ENCODE data around the gene DIP2C.
"Not testable (repeated sequence)": the region's sequence is repeated elsewhere in the genome, so short reads cannot be mapped to it uniquely, and the experiment has no call there.

The DIP2C gene

GRCh38 chr10:692682-693351, 3.3 kb upstream of the DIP2C start:
- DNase-seq, result no peak

DNA sequence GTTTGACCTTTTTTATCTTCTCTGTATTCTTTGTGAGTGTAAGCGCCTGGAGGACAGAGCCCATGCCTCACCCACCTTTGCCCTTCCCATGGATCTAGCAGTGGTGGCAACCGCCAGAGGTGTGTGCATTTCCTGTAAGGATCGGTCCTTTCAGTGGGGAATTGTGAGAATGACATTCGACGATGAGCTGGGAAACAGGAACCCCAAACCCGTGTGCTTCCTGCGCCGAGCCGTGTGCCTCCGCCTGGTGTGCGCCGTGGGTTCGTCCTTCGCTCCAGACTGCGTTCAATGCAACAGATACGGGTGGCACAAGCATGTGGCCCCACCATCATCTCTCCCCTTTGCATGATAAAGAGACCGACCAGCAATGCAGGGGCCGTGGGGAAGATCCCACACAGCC, 1.7 kb upstream of the DIP2C start:
- DNase-seq, result no peak

- DNase-seq, result no peak
Observed at GRCh38 chr10:690372-691161, 1.1 kb upstream of the DIP2C start.

DNA sequence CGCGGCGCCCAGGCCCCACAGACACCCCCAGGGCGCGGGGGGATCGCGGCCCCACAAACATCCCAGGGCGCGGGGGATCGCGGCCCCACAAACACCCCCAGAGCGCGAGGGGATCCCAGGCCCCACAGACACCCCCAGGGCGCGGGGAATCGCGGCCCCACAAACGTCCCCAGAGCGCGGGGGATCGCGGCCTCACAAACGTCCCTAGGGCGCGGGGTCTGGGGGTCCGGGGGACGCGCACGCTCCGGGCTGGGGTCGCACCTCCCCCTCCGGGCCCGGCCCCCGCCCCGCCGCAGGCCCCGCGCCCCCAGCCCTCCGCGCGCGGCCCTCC, 382 bp downstream of the DIP2C start:
- DNase-seq, result no peak

DNA sequence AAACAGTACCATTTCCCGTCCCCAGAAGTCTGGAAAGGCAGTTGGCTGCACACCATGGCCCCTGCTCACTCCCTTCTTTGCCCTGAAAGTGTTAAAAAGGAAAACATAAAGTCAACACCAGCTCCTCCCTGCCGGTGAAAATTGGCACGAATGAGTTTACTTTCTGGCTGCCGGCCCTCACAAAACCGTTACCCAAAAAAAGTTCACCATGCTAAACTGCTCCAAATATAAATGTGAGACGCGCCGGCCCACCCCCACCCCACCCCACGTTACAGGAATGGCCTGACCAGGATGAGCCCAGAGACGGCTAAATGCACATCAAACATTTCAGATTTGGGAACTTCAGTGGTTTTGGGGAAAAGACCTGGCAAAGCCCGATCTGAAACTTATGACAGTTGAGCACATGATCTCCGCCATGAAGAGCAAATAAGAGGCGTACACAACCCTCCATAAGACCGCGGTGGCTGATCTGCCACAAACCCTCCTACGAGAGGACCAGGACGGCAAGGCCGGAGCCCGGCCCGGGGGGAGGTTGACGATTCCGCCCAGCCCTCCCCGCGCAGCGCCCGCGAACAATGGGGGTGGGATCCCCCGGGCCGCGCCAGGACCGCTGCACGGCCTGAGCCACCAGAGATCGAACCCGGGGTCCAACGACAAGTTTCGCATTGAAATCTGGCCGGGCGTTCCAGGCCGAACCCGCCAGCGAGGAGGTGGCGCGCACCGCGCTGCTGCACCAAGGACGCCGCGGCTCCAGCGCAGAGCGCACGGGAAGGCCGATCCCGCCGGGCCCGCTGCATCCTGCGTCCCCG, 952 bp downstream of the DIP2C start:
- DNase-seq, result no peak

- DNase-seq, result no peak
Observed at GRCh38 chr10:687583-688311, 1.7 kb downstream of the DIP2C start.

- no peak for DNase-seq
Observed at GRCh38 chr10:686155-686931, 3.1 kb downstream of the DIP2C start.

GRCh38 chr10:685613-686012, 3.9 kb downstream of the DIP2C start:
- DNase-seq, result no peak

DNA sequence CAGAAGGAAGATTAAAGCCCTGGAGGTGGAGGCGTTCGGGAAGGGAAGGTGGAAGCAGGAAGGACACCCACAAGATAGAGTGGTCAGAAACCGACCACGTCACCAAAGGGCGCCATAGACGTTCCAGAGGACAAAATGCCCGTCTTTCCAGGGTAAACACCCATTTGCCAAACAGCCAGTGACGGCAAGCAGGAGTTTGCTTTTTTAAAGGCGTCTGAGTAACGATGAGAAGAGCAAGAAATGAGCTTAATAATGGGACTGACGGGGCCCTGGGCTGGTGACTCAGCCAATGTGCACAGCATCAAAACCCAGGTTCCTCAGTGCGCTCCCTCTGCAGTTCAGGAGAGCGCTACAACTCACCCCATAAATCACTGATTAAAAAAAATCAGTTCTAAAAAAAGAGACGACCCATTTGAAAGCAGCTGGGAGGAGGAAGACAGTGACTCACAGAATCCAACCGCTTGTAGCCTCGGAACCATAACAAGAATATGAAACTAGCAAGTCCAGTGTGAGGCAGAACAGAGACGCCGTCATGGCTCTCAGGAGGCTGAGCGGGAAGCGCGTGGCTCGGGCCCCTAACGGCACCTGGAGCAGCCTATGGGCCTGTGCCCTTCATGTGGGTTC, 5.9 kb downstream of the DIP2C start:
- no peak for DNase-seq

GRCh38 chr10:682931-683447, 6.5 kb downstream of the DIP2C start:
- DNase-seq, result no peak

DNA sequence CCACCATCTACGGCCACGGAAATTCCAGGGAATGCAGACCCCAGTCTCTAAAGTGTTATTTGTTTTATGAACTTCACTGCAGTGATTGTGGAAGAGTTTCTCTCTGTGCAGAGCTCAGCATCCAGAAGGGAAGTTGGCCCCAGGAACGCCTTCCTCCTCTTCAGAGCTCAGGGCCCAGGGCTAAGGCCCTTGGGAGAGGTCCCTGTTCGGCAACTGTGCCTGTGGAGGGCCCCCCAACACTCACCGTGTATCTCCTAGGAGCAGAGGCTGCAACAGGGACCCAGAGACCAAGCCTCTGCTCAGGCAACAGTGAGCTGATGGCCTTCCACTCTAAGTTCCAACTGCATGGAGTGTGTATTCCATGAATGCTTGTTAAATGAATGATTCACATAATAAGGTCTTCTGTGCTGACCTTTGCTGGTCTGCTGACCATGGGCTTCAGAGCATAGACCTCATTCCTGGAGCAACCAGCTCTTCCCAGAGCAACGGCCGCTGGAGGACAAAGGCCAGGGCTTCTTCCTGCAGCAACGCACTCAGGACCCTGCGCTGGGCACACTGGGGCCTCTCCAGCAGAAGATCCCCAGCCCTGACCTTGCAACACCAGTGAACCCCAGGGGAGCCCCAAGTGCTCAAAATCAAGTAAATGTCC, 7.7 kb downstream of the DIP2C start:
- no peak for DNase-seq

DNA sequence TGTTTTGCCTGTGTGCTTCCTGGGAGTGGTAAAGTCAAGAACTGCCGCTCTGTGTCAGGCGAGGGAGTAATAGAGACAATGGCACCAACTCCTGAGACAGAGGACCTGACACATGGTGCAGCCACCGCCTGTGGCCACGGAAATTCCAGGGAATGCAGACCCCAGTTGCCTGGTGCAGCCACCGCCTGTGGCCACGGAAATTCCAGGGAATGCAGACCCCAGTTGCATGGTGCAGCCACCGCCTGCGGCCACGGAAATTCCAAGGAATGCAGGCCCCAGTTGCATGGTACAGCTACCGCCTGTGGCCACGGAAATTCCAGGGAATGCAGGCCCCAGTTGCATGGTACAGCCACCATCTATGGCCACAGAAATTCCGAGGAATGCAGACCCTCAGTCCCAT, 8.7 kb downstream of the DIP2C start:
- DNase-seq, result no peak

DNA sequence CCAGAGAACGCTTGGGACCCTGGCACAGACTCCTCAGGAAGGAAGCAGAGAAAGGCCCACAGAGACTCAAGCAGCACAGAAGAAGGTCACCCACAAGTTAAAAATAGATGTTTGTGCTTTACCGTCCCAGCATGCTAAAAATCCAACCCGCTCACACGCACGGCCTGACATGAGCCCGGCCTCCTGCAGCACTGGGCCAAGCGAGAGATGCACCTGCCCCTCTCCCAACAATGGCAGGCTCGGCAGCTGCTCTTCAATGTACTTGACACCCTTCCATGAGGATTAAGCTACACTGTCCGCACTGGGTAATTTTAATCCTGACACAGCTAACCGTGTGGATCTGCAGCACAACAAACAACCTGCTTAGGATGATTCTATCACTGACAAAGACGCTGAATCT, 9.3 kb downstream of the DIP2C start:
- DNase-seq, result no peak

DNA sequence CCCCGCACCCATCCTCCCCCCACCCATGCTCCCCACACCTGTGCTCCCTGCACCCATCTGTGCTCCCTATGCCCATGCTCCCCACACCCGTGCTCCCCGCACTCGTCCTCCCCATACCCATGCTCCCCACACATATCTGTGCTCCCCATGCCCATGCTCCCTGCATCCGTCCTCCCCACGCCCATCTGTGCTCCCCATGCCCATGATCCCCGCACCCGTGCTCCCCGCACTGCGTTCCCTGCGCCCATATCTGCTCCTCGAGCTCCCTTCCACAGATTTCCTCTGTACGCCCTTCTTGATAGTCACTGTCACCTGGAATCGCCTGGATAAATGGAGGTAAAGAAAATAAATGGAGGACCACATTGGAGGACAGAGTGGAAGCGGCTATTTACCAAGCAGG, 9.9 kb downstream of the DIP2C start:
- no peak for DNase-seq

GRCh38 chr10:678662-679005, 10.8 kb downstream of the DIP2C start:
- DNase-seq, result not testable (repeated sequence)

DNA sequence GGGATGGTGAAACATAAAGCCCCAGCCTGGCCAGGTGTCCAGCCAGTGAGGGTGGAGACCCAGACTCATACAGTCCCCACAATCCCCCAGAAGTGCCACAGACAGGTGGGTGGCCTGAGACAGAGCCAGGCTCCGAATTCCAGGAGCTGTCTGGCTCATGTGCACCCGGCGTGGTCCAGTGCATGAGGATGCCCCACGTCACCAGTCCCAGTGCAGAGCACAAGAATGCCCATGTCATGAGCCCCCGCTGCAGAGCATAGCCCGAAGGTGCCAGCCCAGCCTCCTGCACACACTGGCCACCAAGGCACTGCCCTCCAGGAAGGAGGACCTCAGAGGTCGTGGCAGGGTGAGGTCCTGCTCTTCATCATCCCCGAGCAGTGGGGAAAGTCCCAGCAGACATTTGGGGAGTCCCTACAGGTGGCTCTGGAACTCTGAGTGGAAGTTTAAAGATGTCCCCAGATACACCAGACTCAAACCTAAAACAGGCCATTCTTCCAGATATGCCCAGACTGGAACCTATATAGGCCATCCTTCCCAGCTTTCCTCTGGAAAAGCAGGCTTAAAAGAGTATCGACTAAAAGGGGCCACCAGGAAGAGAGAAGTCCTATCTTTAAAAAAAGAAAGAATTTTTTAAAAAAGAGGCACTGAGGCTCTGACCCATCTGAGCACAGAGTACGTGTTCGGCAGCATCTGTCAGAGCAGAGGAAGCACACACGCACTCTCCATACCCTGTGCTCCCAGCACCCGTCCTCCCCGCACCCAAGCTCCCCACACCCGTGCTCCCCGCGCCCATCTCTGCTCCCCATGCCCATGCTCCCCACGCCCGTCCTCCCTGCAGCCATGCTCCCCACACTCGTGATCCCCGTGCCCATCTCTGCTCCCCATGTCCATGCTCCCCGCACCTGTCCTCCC, 11.5 kb downstream of the DIP2C start:
- no peak for DNase-seq

DNA sequence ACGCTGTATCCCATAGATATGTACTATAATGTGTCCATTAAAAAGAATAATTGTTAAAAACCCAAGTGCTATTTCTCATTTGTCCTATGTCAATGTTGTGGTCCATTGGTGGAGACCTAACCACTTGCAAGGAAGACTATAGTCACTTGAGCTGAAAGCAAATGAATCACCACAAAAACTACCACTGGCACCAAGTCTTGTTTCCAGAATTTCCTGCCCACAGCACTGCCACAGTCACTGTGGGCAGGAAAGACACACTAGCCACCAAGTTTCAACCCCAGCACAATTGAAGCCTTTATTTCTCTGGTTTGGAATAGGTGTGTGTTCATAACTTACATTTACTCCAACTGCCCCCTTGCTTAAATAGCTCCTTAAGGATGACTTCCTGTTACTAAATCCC, 12.4 kb downstream of the DIP2C start:
- DNase-seq, result no peak

GRCh38 chr10:676178-676577, 13.3 kb downstream of the DIP2C start:
- DNase-seq, result no peak

GRCh38 chr10:675532-675931, 13.9 kb downstream of the DIP2C start:
- no peak for DNase-seq

DNA sequence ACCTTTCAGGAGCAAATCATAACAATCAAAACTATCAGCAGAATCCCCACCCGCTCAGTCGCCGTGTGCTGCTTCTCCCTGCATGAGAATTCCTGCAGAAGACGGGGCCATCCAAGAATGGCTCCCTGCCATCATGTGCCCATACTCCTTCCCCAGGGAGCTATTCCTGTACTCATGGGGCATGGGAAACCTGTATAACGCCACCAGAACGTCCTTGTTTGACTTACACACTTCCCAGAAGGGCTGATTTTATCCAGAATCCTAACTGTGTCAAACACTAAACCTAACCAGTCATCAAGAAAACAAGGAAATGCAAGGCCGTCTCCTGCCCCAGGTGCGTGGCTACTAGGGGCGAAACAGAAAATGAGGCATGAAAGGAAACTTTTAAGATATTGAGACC, 16.0 kb downstream of the DIP2C start:
- DNase-seq, result no peak

All from AML-193 (cell line).